ENCODE measurements around the gene KIR3DL2. TPM values are rescaled to one million over a fixed set of nuclear protein-coding genes. Genes with fewer than 3 reads are reported as not detected.
"Not testable (repeated sequence)": the region's sequence is repeated elsewhere in the genome, so short reads cannot be mapped to it uniquely, and the experiment has no call there.

Gene KIR3DL2
- polyA plus RNA-seq (ENCODE audit: low read depth in 6 of 6) = under 1 TPM in 2 of 6 donors, not detected in 4; 0.25 to 0.39 TPM

GRCh38 chr19:54850061-54850640, at the start of gene KIR3DL2:
TSS of gene KIR3DL2 (plus strand) at chr19:54850443. CDS start at chr19:54850476, 33 bp downstream.
- Mint-ChIP-seq H3K4me3 (peak within 1 kb of the TSS in 1 of 8 donors; percentile 27), H3K27me3 (peaks cover 7 to 50% (median 12%) of the 10 kb centered on the region in 3 donors), H3K27ac (peak within 1 kb of the TSS in 1 of 6 donors; percentile 61), H3K9me3 (peaks cover 0 to 19% (median 4%) of the 10 kb centered on the region in 7 donors)
- not testable (repeated sequence) for H3K36me3 Mint-ChIP-seq; ATAC-seq (ENCODE audit: low read depth in 2 of 2); H3K4me1 Mint-ChIP-seq; DNase-seq

GRCh38 chr19:54803410-54803809, 46.8 kb upstream of the KIR3DL2 start, which contains the start of gene KIR2DL4:
TSS of gene KIR2DL4 (plus strand) at chr19:54803610. CDS start at chr19:54803652, 42 bp downstream.
- peaks cover 40 to 47% (median 41%) of the 10 kb centered on the region in 3 donors for H3K27me3 Mint-ChIP-seq
- H3K9me3 Mint-ChIP-seq = peaks cover 0 to 10% (median 3%) of the 10 kb centered on the region in 7 donors
- H3K4me3 Mint-ChIP-seq = no peak within 1 kb of the TSS
- H3K4me1 Mint-ChIP-seq = no peaks in the 10 kb centered on the region
- DNase-seq (no peak), ATAC-seq (ENCODE audit: low read depth in 2 of 2) (no peak)
- H3K36me3 Mint-ChIP-seq = no peaks in the 10 kb centered on the region
- peak within 1 kb of the TSS in 1 of 6 donors; percentile 53 for H3K27ac Mint-ChIP-seq

DNA sequence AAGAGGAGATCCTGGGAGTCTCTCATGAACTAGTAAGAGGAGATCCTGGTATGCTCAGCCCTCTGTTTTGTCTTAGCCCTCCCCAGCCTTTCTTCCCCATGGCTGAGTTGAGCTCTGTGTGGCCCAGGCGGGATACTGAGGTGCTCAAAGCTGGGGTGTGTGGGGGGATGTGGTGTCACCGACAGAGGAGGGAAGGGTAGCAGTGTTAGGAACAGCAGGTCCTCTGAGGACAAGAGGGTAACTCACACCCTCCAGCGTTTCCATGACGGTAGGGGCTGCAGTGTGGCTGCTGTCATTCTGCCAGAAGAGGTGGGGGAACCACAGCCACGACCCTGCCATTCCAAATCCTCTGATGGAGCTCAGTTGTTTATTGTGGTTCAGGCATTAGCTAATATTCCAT, 46.1 kb upstream of the KIR3DL2 start:
- no peak overlapping the region for H3K4me3 Mint-ChIP-seq
- H3K27me3 Mint-ChIP-seq = peaks cover 42 to 46% (median 44%) of the 10 kb centered on the region in 3 donors
- DNase-seq (no peak), ATAC-seq (ENCODE audit: low read depth in 2 of 2) (no peak)
- H3K9me3 Mint-ChIP-seq = peaks cover 0 to 7% (median 3%) of the 10 kb centered on the region in 7 donors
- H3K4me1 Mint-ChIP-seq = no peaks in the 10 kb centered on the region
- H3K27ac Mint-ChIP-seq = no peak overlapping the region
- H3K36me3 Mint-ChIP-seq = no peaks in the 10 kb centered on the region

GRCh38 chr19:54804571-54804970, 45.7 kb upstream of the KIR3DL2 start:
- ATAC-seq (ENCODE audit: low read depth in 2 of 2) = no peak
- H3K36me3 Mint-ChIP-seq = no peaks in the 10 kb centered on the region
- no peaks in the 10 kb centered on the region for H3K4me1 Mint-ChIP-seq
- DNase-seq = no peak
- no peak overlapping the region for H3K27ac Mint-ChIP-seq
- peaks cover 41 to 45% (median 44%) of the 10 kb centered on the region in 3 donors for H3K27me3 Mint-ChIP-seq
- H3K4me3 Mint-ChIP-seq = no peak overlapping the region
- H3K9me3 Mint-ChIP-seq = peaks cover 0 to 5% (median 1%) of the 10 kb centered on the region in 7 donors

DNA sequence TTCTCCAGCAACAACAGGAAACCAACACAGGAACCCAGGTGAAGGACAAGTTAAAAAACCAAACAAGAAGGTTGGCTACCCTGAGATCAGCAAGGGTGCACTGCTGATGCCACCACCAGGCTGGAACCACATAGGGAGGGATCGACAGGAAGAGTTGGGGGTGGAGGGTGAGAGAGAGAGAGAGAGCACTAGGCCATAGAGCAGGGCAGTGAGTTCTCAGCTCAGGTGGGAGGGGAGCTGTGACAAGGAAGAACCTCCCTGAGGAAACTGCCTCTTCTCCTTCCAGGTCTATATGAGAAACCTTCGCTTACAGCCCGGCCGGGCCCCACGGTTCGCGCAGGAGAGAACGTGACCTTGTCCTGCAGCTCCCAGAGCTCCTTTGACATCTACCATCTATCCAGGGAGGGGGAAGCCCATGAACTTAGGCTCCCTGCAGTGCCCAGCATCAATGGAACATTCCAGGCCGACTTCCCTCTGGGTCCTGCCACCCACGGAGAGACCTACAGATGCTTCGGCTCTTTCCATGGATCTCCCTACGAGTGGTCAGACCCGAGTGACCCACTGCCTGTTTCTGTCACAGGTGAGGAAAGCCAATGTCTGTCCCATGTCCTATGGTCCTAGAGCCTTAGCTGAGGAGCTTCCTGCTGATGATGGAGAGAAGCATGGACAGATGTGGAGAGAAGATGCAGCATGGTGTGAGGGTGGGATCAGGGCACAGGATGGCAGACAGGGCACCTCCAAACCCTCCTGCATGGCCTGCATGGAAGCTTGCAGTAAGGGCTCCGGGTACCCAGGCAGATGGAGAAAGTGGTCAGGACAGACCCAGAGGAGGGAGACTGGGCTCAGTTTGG, 44.4 kb upstream of the KIR3DL2 start:
- no peak for ATAC-seq (ENCODE audit: low read depth in 2 of 2)

DNA sequence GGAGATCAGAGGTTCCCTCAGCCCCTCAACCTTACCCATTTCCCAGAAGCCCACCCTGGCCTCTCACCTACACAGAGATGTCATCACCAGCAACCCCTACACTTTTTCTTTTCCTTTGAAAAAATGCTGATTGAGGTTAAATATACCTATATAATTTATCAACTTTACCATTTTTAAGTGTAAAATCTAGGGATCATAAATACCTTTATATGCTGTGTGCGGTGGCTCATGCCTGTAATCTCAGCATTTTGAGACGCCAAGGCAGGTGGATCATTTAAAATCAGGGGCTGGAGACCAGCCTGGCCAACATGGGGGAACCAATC, 43.8 kb upstream of the KIR3DL2 start:
- H3K36me3 Mint-ChIP-seq = no peaks in the 10 kb centered on the region
- DNase-seq (no peak), ATAC-seq (ENCODE audit: low read depth in 2 of 2) (no peak)
- no peak overlapping the region for H3K27ac Mint-ChIP-seq
- H3K9me3 Mint-ChIP-seq = peaks cover 0 to 12% (median 4%) of the 10 kb centered on the region in 7 donors
- no peaks in the 10 kb centered on the region for H3K4me1 Mint-ChIP-seq
- peaks cover 41 to 60% (median 42%) of the 10 kb centered on the region in 3 donors for H3K27me3 Mint-ChIP-seq
- no peak overlapping the region for H3K4me3 Mint-ChIP-seq

More for the DNA sequence above, 44.4 kb upstream of the KIR3DL2 start:
- Mint-ChIP-seq H3K27me3 (peaks cover 46 to 57% (median 46%) of the 10 kb centered on the region in 3 donors), H3K4me1 (no peaks in the 10 kb centered on the region), H3K36me3 (no peaks in the 10 kb centered on the region), H3K27ac (no peak overlapping the region), H3K9me3 (peaks cover 0 to 7% (median 4%) of the 10 kb centered on the region in 7 donors), H3K4me3 (no peak overlapping the region)
- no peak for DNase-seq

GRCh38 chr19:54814571-54814970, 35.7 kb upstream of the KIR3DL2 start:
- not testable (repeated sequence) for H3K4me1 Mint-ChIP-seq, H3K27ac Mint-ChIP-seq
- H3K9me3 Mint-ChIP-seq = peaks cover 0 to 25% (median 10%) of the 10 kb centered on the region in 7 donors

GRCh38 chr19:54816251-54816650, 34.0 kb upstream of the KIR3DL2 start, which contains the start of gene KIR3DL1:
TSS of gene KIR3DL1 (plus strand) at chr19:54816468.
- ATAC-seq (ENCODE audit: low read depth in 2 of 2); DNase-seq; H3K36me3 Mint-ChIP-seq; H3K4me3 Mint-ChIP-seq; H3K4me1 Mint-ChIP-seq: not testable (repeated sequence)
- Mint-ChIP-seq H3K27ac (peak within 1 kb of the TSS in 1 of 6 donors; percentile 81), H3K27me3 (peaks cover 36 to 47% (median 36%) of the 10 kb centered on the region in 3 donors), H3K9me3 (peaks cover 0 to 16% (median 6%) of the 10 kb centered on the region in 7 donors)

More at GRCh38 chr19:54814571-54814970, 35.7 kb upstream of the KIR3DL2 start:
- not testable (repeated sequence) for DNase-seq; ATAC-seq (ENCODE audit: low read depth in 2 of 2); H3K36me3 Mint-ChIP-seq; H3K4me3 Mint-ChIP-seq
- peaks cover 25 to 45% (median 33%) of the 10 kb centered on the region in 3 donors for H3K27me3 Mint-ChIP-seq

DNA sequence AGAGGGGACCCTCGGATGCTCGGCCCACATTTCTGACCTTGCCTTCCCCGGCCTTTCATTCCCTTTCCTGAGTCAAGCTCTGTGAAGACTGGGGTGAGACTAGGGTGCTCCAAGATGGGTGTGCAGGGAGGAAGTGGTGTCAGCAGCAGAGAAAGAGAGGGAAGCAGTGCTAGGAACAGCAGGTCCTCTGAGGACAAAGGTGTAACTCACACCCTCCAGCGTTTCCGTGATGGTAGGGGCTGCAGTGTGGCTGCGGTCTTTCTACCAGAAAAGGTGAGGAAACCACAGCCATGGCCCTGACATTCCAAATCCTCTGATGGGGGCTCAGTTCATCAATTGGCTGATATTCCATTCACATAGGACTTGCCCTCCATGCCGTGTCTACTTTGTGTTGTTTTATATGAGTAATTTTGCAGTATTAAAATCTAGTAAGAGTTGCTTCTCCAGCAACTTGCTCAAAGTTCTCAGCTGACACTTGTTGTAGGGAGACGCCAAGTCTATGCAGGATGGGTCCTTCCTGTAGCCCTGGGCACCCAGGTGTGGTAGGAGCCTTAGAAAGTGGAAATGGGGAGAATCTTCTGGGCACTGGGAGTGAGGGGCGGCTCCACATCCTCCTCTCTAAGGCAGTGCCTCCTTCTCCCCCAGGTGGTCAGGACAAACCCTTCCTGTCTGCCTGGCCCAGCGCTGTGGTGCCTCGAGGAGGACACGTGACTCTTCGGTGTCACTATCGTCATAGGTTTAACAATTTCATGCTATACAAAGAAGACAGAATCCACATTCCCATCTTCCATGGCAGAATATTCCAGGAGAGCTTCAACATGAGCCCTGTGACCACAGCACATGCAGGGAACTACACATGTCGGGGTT, 32.3 kb upstream of the KIR3DL2 start:
- no peak for DNase-seq
- Mint-ChIP-seq H3K9me3 (peaks cover 0 to 2% (median 0%) of the 10 kb centered on the region in 7 donors), H3K4me3 (no peak overlapping the region), H3K4me1 (no peaks in the 10 kb centered on the region), H3K27me3 (peaks cover 27 to 42% (median 29%) of the 10 kb centered on the region in 3 donors), H3K36me3 (no peaks in the 10 kb centered on the region), H3K27ac (no peak overlapping the region)
- no peak for ATAC-seq (ENCODE audit: low read depth in 2 of 2)

- not testable (repeated sequence) for H3K4me3 Mint-ChIP-seq; H3K27ac Mint-ChIP-seq; DNase-seq; H3K9me3 Mint-ChIP-seq; H3K4me1 Mint-ChIP-seq; ATAC-seq (ENCODE audit: low read depth in 2 of 2); H3K36me3 Mint-ChIP-seq
- H3K27me3 Mint-ChIP-seq = peaks cover 21 to 38% (median 36%) of the 10 kb centered on the region in 3 donors
Measured at GRCh38 chr19:54824416-54824815, 25.8 kb upstream of the KIR3DL2 start.

GRCh38 chr19:54825326-54825725, 24.9 kb upstream of the KIR3DL2 start:
- not testable (repeated sequence) for DNase-seq; ATAC-seq (ENCODE audit: low read depth in 2 of 2); H3K4me1 Mint-ChIP-seq

GRCh38 chr19:54828064-54828463, 22.2 kb upstream of the KIR3DL2 start:
- not testable (repeated sequence) for DNase-seq; H3K36me3 Mint-ChIP-seq; H3K9me3 Mint-ChIP-seq; H3K4me1 Mint-ChIP-seq; H3K4me3 Mint-ChIP-seq; ATAC-seq (ENCODE audit: low read depth in 2 of 2); H3K27ac Mint-ChIP-seq
- H3K27me3 Mint-ChIP-seq = peaks cover 7 to 39% (median 27%) of the 10 kb centered on the region in 3 donors

More at GRCh38 chr19:54825326-54825725, 24.9 kb upstream of the KIR3DL2 start:
- not testable (repeated sequence) for H3K4me3 Mint-ChIP-seq, H3K9me3 Mint-ChIP-seq, H3K36me3 Mint-ChIP-seq, H3K27ac Mint-ChIP-seq
- H3K27me3 Mint-ChIP-seq = peaks cover 14 to 40% (median 34%) of the 10 kb centered on the region in 3 donors

DNA sequence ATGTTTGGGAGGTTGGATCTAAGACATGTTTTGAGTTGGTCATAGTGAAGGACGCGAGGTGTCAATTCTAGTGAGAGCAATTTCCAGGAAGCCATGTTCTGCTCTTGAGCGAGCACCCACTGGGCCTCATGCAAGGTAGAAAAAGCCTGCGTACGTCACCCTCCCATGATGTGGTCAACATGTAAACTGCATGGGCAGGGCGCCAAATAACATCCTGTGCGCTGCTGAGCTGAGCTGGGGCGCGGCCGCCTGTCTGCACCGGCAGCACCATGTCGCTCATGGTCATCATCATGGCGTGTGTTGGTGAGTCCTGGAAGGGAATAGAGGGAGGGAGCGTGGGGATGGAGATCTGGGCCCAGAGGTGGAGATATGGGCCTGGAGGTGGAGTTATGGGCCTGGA, 17.7 kb upstream of the KIR3DL2 start, which contains the start of gene KIR2DS4:
KIR2DS4 (plus strand) TSS at position 181 of the 400 bp plus-strand sequence.
- H3K4me3 Mint-ChIP-seq = not testable (repeated sequence)

More for the DNA sequence above, 17.7 kb upstream of the KIR3DL2 start, which contains the start of gene KIR2DS4:
- peaks cover 0 to 30% (median 28%) of the 10 kb centered on the region in 3 donors for H3K27me3 Mint-ChIP-seq
- DNase-seq; H3K9me3 Mint-ChIP-seq; ATAC-seq (ENCODE audit: low read depth in 2 of 2); H3K27ac Mint-ChIP-seq; H3K4me1 Mint-ChIP-seq; H3K36me3 Mint-ChIP-seq: not testable (repeated sequence)

Measured in naive B cell (primary cell).